IPS DF 19.7 (cell line): ENCODE measurements around the gene SFMBT1.
A peak's percentile ranks its signal among the peaks of the same experiment; 100 is the strongest.

Experiments
- DNase-seq: peaks from one replicate; pipeline ENCODE4 v3.0.0-alpha.2; 2013; ENCODE audit warnings: low read depth, low spot score

SFMBT1 gene

GRCh38 chr3:52920841-52921240 lies 125.0 kb downstream of the SFMBT1 start:
- no peak for DNase-seq

- no peak for DNase-seq
These were observed 128.8 kb downstream of the SFMBT1 start for GRCh38 chr3:52917044-52917443.

- no peak for DNase-seq
These were observed 130.6 kb downstream of the SFMBT1 start for GRCh38 chr3:52915294-52915693.

- DNase-seq = no peak
These were observed 132.8 kb downstream of the SFMBT1 start for GRCh38 chr3:52912885-52913731.

- DNase-seq = no peak
These were observed 135.1 kb downstream of the SFMBT1 start for GRCh38 chr3:52910823-52911222.

- DNase-seq = no peak
These were observed 138.4 kb downstream of the SFMBT1 start for GRCh38 chr3:52907497-52907896.

GRCh38 chr3:52904552-52904951 lies 141.3 kb downstream of the SFMBT1 start:
- no peak for DNase-seq

GRCh38 chr3:52904000-52904399 lies 141.9 kb downstream of the SFMBT1 start:
- DNase-seq = no peak

- DNase-seq = peak; percentile 45
These were observed 148.4 kb downstream of the SFMBT1 start, which contains the start of gene STIMATE for GRCh38 chr3:52897130-52898122. TSS of gene STIMATE (minus strand) at chr3:52897548. CDS start at chr3:52897450, 98 bp downstream.

- DNase-seq = peak; percentile 25
These were observed 149.3 kb downstream of the SFMBT1 start for GRCh38 chr3:52896613-52897012.

GRCh38 chr3:52896151-52896550 lies 149.7 kb downstream of the SFMBT1 start:
- no peak for DNase-seq

- no peak for DNase-seq
These were observed 150.5 kb downstream of the SFMBT1 start for GRCh38 chr3:52895418-52895817.

- no peak for DNase-seq
These were observed 151.1 kb downstream of the SFMBT1 start for GRCh38 chr3:52894756-52895155.

GRCh38 chr3:52893723-52894122 lies 152.2 kb downstream of the SFMBT1 start:
- no peak for DNase-seq

- no peak for DNase-seq
These were observed 153.1 kb downstream of the SFMBT1 start for GRCh38 chr3:52892625-52893311.

GRCh38 chr3:52892290-52892624 lies 153.6 kb downstream of the SFMBT1 start:
- DNase-seq = no peak

- DNase-seq = no peak
These were observed 154.2 kb downstream of the SFMBT1 start for GRCh38 chr3:52891615-52892081.

GRCh38 chr3:52891164-52891563 lies 154.7 kb downstream of the SFMBT1 start:
- no peak for DNase-seq

GRCh38 chr3:52890735-52891134 lies 155.1 kb downstream of the SFMBT1 start:
- no peak for DNase-seq

- no peak for DNase-seq
These were observed 156.0 kb downstream of the SFMBT1 start for GRCh38 chr3:52889901-52890300.

- DNase-seq = no peak
These were observed 158.7 kb downstream of the SFMBT1 start for GRCh38 chr3:52887166-52887565.
